ENCODE data around the gene SEC16A.
A peak's percentile ranks its signal among the peaks of the same experiment; 100 is the strongest.
"Not testable (repeated sequence)": the region's sequence is repeated elsewhere in the genome, so short reads cannot be mapped to it uniquely, and the experiment has no call there.

SEC16A gene

DNA sequence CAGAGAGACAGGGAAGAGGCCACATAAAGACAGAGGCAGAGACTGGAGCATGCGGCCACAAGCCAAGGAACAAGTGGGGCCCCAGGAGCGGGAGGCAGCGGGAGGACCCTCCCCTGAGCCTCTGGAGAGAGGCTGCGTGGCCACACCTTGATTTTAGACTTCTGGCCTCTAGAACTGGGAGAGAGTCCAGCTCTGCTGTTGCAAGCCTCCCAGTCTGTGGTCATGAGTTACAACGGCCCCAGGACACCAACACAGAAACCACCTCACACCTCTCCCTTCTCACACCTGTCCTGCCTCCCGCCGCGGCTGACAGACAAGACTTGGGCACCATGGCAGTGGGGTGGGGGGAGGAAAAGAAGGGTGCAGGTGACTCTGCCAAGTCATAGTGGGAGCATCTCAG is 45.4 kb downstream of the SEC16A start:
- DNase-seq, result peak in 1 of 2 experiments; percentile 6

- no peak for DNase-seq
These were observed 46.7 kb downstream of the SEC16A start for GRCh38 chr9:136436055-136436634.

DNA sequence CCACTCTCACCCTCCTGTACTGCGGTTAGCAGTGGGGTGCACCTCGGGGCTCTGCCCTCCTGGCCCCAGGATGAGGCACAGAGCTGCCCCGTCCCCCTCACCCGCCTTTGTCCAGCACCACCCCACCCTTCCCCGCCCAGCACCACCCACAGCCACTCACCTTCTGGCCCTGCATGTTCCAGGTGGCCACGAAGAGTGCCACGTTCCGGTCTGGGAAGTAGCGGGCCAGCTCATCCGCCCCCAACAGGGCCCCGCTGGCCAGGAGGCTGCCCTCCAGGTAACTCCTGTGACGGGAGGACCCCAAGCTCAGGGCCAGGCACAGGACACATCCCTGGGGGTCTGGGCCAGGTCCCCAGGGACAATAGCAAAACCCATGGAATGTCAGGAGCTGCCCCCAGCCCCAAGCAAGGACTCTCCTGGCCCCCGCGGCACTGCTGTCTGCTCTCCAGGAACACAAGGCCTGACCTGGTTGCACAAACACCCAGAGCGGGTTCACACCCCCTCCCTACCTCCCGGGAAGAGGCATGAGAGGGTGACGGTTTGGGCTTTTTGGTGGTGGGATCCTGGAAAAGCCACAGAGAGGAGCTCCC is 48.2 kb downstream of the SEC16A start:
- no peak for DNase-seq

GRCh38 chr9:136433849-136434579 is 48.8 kb downstream of the SEC16A start:
- no peak for DNase-seq

DNA sequence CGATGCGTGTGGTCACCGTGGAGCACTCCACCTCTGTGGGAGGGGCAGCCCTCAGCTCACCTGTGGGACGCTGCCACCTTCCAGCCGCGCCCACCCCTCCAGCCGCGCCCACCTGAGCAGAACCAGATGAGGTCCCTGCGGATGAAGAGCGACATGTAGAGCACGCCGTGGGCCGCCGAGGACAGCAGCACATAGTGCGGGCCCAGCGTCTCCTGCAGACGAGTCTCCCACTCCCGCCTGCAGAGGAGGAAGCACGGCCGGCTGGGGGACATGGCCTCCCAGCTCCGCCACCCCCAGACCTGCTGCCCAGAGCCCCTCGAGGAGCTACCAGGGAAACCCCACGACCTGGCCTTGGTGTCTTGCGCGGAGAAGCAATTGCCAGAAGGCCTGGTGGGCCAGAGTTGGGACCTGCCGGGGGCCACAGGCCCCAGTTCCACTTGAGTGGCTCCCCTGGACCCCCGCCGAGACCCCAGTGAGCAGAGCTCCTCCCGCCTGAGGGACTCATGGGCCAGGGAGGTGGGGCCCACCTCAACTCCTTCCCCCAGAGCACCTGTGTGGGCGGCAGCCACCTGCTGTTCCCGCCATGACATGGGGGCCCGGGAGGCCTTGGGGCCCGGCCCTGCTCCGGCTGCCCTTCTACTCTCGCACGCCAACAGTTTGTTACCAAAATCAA is 49.7 kb downstream of the SEC16A start:
- DNase-seq, result no peak

DNA sequence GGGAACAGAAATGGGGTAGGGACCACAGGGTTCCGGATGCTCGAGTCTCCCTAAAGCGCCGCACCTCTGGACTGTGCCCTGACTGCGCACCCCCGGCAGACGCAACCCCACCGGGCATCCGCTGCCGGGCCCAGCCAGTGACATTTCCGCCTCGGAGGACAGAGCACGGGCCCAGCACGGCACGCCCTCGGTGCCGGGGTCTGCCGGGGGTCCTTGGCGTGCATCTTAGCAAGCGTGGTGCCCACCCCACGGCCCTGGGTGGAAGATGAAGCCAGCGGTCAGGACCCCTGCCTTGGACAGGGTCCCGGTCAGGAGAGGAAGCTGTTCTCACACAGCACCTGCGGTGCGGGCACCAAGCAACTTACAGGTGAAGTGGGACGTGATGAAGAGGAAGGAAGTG is 50.2 kb downstream of the SEC16A start:
- no peak for DNase-seq

DNA sequence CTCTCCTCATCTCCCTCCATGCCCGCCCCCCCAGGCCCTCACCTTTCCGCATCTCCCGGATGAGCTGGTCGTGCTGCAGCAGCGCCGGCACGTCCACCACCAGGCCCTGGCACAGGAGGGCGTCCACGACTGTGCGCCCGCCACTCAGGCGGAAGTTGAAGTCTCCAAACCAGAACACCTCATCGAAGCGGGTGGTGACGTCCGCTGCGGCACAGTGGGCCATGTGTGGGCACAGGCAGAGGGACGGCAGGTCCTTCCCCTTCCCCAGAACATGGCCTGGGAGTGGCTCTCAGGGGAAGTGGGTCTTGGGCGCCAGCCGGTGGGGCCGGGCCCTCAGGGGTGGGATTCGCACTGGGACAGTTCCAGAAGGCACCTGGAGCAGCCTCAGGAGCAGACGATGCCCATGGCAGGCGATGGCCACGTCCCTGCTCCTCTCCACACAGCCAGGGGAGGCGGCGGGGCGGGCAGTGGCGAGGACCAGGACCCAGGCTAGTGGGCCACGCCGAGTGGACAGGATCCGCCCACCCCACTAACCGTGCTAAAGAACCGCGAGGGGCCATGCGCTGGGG is 51.0 kb downstream of the SEC16A start:
- DNase-seq, result no peak

DNA sequence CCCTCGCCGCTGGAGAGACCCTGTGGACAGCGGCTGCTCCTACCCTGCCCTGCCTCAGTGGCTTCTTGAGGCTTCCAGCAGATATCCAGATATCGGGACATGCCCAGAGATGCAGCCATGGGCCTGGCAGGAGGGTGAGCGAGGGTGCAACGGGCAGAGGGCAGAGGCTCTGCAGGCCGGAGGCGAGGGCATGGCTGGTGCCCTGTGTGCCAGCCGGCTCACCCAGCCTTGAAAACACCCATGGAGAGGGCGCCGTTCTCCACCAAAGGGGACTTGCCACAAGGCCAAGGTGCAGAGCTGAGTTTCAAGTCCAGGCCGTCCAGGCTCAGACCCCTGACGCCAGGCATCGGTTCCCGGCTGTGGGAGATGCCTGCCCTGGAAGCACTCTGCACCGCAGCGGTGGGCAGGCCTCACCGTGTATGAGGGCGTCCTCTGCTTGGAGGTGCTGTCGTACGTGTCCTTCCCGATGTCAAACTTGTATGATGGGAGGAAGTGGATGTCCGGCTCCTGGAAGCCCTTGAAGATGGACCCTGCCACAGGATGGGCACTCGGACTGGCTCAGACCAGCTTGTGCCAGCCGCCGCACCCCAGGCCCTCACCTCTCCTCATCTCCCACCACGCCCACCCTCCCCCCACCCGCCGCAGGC is 52.1 kb downstream of the SEC16A start:
- DNase-seq, result no peak

- no peak for DNase-seq
These were observed 53.0 kb downstream of the SEC16A start for GRCh38 chr9:136429683-136430491.

GRCh38 chr9:136429075-136429628 is 53.7 kb downstream of the SEC16A start:
- no peak for DNase-seq

- DNase-seq, result no peak
These were observed 56.1 kb downstream of the SEC16A start for GRCh38 chr9:136426787-136427186.

- DNase-seq, result not testable (repeated sequence)
These were observed 57.5 kb downstream of the SEC16A start for GRCh38 chr9:136425367-136425766.

DNA sequence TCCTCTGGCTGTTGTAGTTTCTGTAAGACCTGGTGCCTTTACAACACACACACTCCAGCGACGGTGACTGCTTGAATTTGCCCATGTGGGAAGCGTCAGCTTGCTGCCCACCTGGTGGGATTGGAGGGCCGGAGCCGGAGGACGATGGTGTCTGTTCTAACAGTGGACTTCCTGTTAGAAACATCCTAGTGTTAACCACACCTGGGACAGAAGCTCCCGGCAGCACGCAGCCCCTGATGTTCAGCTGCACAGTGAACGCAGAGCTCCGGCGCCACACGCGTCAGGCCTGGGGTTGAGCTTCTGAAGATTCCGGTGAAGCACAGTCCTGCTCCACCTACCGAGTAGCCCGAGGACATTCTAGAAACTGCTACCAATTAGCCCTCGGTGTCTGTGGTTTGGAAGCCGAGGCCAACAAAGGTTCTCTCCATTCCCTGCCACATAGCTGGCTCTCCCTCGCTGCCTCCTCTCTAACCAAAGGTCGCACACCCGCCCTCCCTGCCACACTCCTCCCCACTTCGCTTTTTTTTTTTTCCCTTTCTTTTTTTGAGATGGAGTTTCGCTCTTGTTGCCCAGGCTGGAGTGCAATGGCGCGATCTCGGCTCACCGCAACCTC is 58.0 kb downstream of the SEC16A start:
- no peak for DNase-seq

- DNase-seq, result no peak
These were observed 59.3 kb downstream of the SEC16A start for GRCh38 chr9:136423432-136424146.

DNA sequence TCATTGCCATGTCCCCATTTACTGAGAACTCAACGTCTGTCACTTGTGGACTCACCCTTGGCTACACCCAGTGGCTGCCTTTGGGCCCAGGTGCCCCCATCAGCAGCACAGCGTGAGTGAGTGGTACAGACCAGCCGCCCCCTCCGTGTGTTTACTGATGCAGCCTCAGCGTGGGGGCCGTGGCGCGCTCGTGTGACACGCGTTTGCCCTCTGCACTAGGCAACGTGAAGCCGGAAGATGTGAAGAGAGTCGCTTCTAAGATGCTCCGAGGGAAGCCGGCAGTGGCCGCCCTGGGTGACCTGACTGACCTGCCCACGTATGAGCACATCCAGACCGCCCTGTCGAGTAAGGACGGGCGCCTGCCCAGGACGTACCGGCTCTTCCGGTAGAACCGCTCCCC is 60.0 kb downstream of the SEC16A start:
- no peak for DNase-seq

- no peak for DNase-seq
These were observed 61.0 kb downstream of the SEC16A start for GRCh38 chr9:136421791-136422190.

- no peak for DNase-seq
These were observed 63.8 kb downstream of the SEC16A start for GRCh38 chr9:136419092-136419420.

DNA sequence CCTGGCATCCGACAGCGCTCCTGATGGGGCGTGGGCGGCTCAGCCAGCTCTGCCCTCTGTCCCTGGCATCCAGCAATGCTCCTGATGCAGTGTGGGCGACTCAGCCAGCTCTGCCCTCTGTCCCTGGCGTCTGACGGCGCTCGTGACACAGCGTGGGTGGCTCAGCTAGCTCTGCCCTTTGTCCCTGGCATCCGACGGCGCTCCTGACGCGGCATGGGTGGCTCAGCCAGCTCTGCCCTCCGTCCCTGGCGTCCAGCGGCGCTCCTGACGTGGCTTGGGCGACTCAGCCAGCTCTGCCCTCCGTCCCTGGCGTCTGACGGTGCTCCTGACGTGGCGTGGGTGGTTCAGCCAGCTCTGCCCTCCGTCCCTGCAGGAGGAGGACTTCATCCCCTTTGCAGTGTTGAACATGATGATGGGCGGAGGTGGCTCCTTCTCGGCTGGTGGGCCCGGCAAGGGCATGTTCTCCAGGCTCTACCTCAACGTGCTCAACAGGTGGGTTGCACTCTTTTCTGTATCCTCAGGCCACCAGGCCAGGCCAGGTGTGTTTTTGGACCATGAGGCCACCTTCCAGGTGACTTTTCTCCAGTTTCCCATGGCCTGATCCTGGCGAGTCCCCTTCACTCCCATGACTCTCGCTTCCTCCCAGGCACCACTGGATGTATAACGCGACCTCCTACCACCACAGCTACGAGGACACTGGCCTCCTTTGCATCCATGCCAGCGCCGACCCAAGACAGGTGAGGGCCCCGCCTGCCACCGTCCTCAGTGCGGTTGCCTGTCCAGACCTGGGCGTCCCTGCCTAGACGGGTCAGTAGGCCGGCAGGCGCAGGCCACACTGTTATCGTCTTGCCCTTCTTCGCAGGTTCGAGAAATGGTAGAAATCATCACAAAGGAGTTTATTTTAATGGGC is 64.4 kb downstream of the SEC16A start:
- DNase-seq, result no peak

DNA sequence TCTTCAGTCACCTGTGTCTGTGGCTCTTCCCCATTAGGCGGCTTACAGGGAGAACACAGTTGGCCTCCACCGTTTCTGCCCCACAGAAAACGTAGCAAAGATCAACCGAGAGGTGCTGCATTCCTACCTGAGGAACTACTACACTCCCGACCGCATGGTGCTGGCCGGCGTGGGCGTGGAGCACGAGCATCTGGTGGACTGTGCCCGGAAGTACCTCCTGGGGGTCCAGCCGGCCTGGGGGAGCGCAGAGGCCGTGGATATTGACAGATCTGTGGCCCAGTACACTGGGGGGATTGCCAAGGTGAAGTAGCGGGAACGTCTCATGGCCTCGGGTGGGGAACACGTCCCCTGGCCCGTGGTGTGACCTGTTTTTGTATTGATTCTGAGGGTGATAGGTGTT is 65.9 kb downstream of the SEC16A start:
- DNase-seq, result no peak

- no peak for DNase-seq
These were observed 66.4 kb downstream of the SEC16A start for GRCh38 chr9:136416427-136416826.
